K562 (cell line): Measurements from ENCODE around the gene MNDA. TPM values are rescaled to one million over a fixed set of nuclear protein-coding genes. Genes with fewer than 3 reads are reported as not detected.

Experiments used
- ATAC-seq: fragments of 200-7000 bp; cut with Tn5 transposase; 3 replicates; pipeline ENCODE4 v1.9.1; 2020; ENCODE audit warnings: moderate library complexity
- BruUV-seq: library from RNA; stranded (reverse); fragments of 400-500 nt; replicated peaks from 2 replicates; lab custom pipeline; 2021; lab: Mats Ljungman, UMichigan
- CTCF ChIA-PET: fragments of 300-600 bp; formaldehyde crosslinking; extraction: SDS; loops from one replicate; lab custom pipeline; 2021; ENCODE audit warnings: low intra/inter-chr PET ratio; lab: Yijun Ruan, JAX
- POLR2A ChIA-PET: fragments of 300-600, 350-650 bp; sonication (Branson Sonifier 250); formaldehyde crosslinking; extraction: SDS; loops from one replicate; lab custom pipeline; 2021; ENCODE audit warnings: antibody characterized with exemption, inconsistent platforms; lab: Yijun Ruan, JAX
- DNase-seq, 4 experiments: peaks; one replicate each; pipeline versions ENCODE4 v3.0.0 to v3.0.0-alpha.2; 2011 to 2018; ENCODE audit warnings: low spot score in 3 of 4, mixed read lengths in 3 of 4; ENCODE audit errors: extremely low read depth in 1 of 4
- FAIRE-seq: peaks from 2 replicates; lab custom pipeline; 2011; peaks lifted over from hg19 to GRCh38; lab: Jason Lieb, UNC
- H2AFZ ChIP-seq: 2 replicates; pipeline ENCODE4 v1.6.0; 2011; ENCODE audit warnings: low read depth, low read length, control low read depth, inconsistent platforms
- H3K27ac ChIP-seq: fragments of 200-600 bp; 3 replicates; pipeline ENCODE4 v1.8.0; 2011; ENCODE audit warnings: low read depth, mild to moderate bottlenecking, control low read depth, inconsistent platforms, low read length, moderate library complexity, mixed read lengths; ENCODE audit errors: extremely low read depth
- H3K27me3 ChIP-seq, 2 experiments: fragments of 300-600 bp in 1 of 2; 2 replicates in 1 of 2; 3 replicates in 1 of 2; pipeline versions ENCODE4 v1.6.0 to v1.8.0; 2011; ENCODE audit warnings: inconsistent platforms in 2 of 2, low read length in 2 of 2, mild to moderate bottlenecking in 1 of 2, mixed read lengths in 1 of 2, moderate library complexity in 1 of 2; ENCODE audit not compliant: control insufficient read depth in 2 of 2, insufficient read depth in 2 of 2
- H3K36me3 ChIP-seq: fragments of 300-600 bp; 3 replicates; pipeline ENCODE4 v1.8.0; 2011; ENCODE audit warnings: mild to moderate bottlenecking, low read length, inconsistent platforms; ENCODE audit not compliant: control insufficient read depth, insufficient read depth
- H3K4me1 ChIP-seq, 2 experiments: fragments of 200-600 bp in 1 of 2; replicated peaks in 1 of 2; 2 replicates in 1 of 2; 3 replicates in 1 of 2; pipeline versions ENCODE4 v1.5.1 to v1.8.0; 2011; ENCODE audit warnings: inconsistent platforms in 2 of 2, low read length in 2 of 2, mild to moderate bottlenecking in 1 of 2, mixed read lengths in 1 of 2, moderate library complexity in 1 of 2; ENCODE audit not compliant: control insufficient read depth in 2 of 2, insufficient read depth in 2 of 2
- H3K4me2 ChIP-seq: 2 replicates; pipeline ENCODE4 v1.6.1; 2011; ENCODE audit warnings: low read length, control low read depth, inconsistent platforms, mixed read lengths; ENCODE audit not compliant: insufficient read depth
- H3K4me3 ChIP-seq: fragments of 200-600 bp; sonication (generic), shearing (Covaris generic); 2 replicates; pipeline ENCODE4 v1.5.1; 2016; ENCODE audit warnings: control low read depth, inconsistent platforms
- H3K79me2 ChIP-seq: fragments of 200-600 bp; 3 replicates; pipeline ENCODE4 v1.8.0; 2011; ENCODE audit warnings: low read length, inconsistent platforms; ENCODE audit not compliant: control insufficient read depth, insufficient read depth
- H3K9ac ChIP-seq, 2 experiments: 2 replicates each; pipeline versions ENCODE4 v1.6.0 to v1.6.1; 2011; ENCODE audit warnings: low read depth in 2 of 2, low read length in 2 of 2, control low read depth in 1 of 2, inconsistent platforms in 1 of 2, mild to moderate bottlenecking in 1 of 2, mixed read lengths in 1 of 2; ENCODE audit not compliant: insufficient read depth in 1 of 2
- H3K9me1 ChIP-seq: one replicate; pipeline ENCODE4 v1.6.0; 2011; ENCODE audit warnings: inconsistent platforms, mild to moderate bottlenecking, low read length, moderate library complexity; ENCODE audit not compliant: control insufficient read depth, insufficient read depth
- H3K9me3 ChIP-seq: replicated peaks from 2 replicates; pipeline ENCODE4 v1.5.1; 2011; ENCODE audit warnings: low read depth, low read length, inconsistent platforms; ENCODE audit not compliant: control insufficient read depth, insufficient read depth
- H4K20me1 ChIP-seq: replicated peaks from 2 replicates; pipeline ENCODE4 v1.6.1; 2011; ENCODE audit warnings: low read length, inconsistent platforms, mixed read lengths; ENCODE audit not compliant: control insufficient read depth, insufficient read depth
- C11orf30 ChIP-seq: fragments of 450-650 bp; IDR thresholded peaks from 2 replicates; pipeline ENCODE4 v1.6.1; 2016; ENCODE audit warnings: low read depth, mild to moderate bottlenecking
- MAFF ChIP-seq: IDR thresholded peaks from 2 replicates; pipeline ENCODE4 v1.6.1; 2012; ENCODE audit warnings: low read length, improper control_type of control experiment
- MAFG ChIP-seq: fragments of 450-650 bp; conservative IDR thresholded peaks from 2 replicates; pipeline ENCODE4 v1.6.1; 2016; ENCODE audit warnings: missing genetic modification characterization, missing compliant biosample characterization
- MAFK ChIP-seq: IDR thresholded peaks from 2 replicates; pipeline ENCODE4 v1.6.1; 2011; ENCODE audit warnings: low read length, improper control_type of control experiment
- NFE2 ChIP-seq: IDR thresholded peaks from 2 replicates; pipeline ENCODE4 v1.6.1; 2014; ENCODE audit warnings: antibody characterized with exemption, low read depth
- NFE2L1 ChIP-seq: fragments of 450-650 bp; IDR thresholded peaks from 2 replicates; pipeline ENCODE4 v1.6.1; 2016; ENCODE audit warnings: missing genetic modification characterization, low read depth, mild to moderate bottlenecking, missing compliant biosample characterization, moderate library complexity, borderline replicate concordance
- RCOR1 ChIP-seq, 2 experiments: IDR thresholded peaks; 2 replicates each; pipeline ENCODE4 v1.6.1; 2012; ENCODE audit warnings: low read depth in 2 of 2, low read length in 2 of 2, borderline replicate concordance in 1 of 2, improper control_type of control experiment in 1 of 2
- ZNF316 ChIP-seq: fragments of 450-650 bp; IDR thresholded peaks from 2 replicates; pipeline ENCODE4 v1.6.1; 2016
- WGBS: fragments of 100-300 bp; shearing (Covaris generic); methylation state at CpG from one replicate; pipeline ENCODE4 v1.1.6; 2016; ENCODE audit warnings: low coverage, mixed read lengths; ENCODE audit not compliant: insufficient coverage; ENCODE audit errors: missing lambda C conversion rate; 5-methylcytosine and 5-hydroxymethylcytosine counted together
- in situ Hi-C: fragments of 300-500 bp; cut with MboI; formaldehyde crosslinking; loops from 4 replicates; pipeline ENCODE4 v1.15.0; 2018; ENCODE audit warnings: inconsistent platforms, mixed read lengths
- intact Hi-C: fragments of 100-400 bp; cut with micrococcal nuclease; formaldehyde crosslinking; loops from 2 replicates; pipeline ENCODE4 v1.14.2; 2022
- polyA plus RNA-seq, 8 experiments: library from polyadenylated mRNA; depleted of rRNA in 4 of 8; stranded (reverse) in 5 of 8; unstranded in 3 of 8; fragments of >200 nt; fragmentation: Nextera tagmentation in 2 of 8; fragmentation: Illumina TruSeq in 1 of 8; extraction: Ambion mirVana in 2 of 8; extraction: Trizol in 1 of 8; gene quantifications; 2 replicates each; pipeline versions ENCODE4 v1.2.1 to v1.2.3, GENCODE V29; 2011 to 2014; ENCODE audit warnings: inconsistent platforms in 1 of 8, missing spikeins in 1 of 8
- total RNA-seq, 7 experiments: library from RNA; depleted of rRNA in 6 of 7; stranded (reverse); fragments of >200 nt in 6 of 7; fragmentation: Illumina TruSeq in 2 of 7; extraction: Trizol in 2 of 7; gene quantifications; 2 replicates each; pipeline versions ENCODE4 v1.2.1 to v1.2.3, GENCODE V29; 2011 to 2021; ENCODE audit warnings: low replicate concordance in 1 of 7
- TF ChIP-seq, protein P1 (sequence below): fragments of 450-650 bp; IDR thresholded peaks from 2 replicates; pipeline ENCODE4 v1.6.1; 2016; ENCODE audit warnings: low read depth, mild to moderate bottlenecking, moderate library complexity

The MNDA gene
- total and polyA plus RNA-seq, 9 of the 15 experiments (the other 6 are each of a cell fraction or from before 2014, with no cell fraction given) = 0.08 to 0.14 (median 0.09) TPM; not detected in 6

DNA sequence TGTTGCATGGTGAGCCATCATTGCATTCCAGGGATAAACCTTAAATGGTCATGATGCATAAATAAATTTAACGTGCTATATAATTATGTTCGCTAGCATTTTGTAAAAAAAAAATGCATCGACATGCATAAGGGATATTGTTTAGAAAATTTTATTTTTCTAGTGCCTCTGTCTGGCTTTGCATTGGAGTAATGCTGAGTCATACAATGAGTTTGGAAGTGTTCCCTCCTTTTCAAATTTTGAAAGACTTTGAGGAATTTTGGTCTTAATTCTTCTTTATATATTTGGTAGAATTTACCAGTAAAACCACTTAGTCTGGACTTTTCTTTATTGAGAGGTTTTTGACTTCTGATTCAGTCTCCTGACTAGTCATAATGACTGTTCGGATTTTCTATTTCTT lies 4.9 kb downstream of the MNDA start:
- Histone ChIP-seq H3K27ac (no peak overlapping the region), H3K4me3 (no peak overlapping the region), H3K9me1 (no peaks in the 10 kb centered on the region), H3K9me3 (0 out of 2 replicates have a peak, but pooled peaks cover 3% of the 10 kb centered on the region), H3K79me2 (no peaks in the 10 kb centered on the region), H3K4me1 (no peaks in the 10 kb centered on the region), H3K9ac (no peak overlapping the region), H4K20me1 (no peaks in the 10 kb centered on the region), H2AFZ (no peak overlapping the region), H3K27me3 (no peaks in the 10 kb centered on the region), H3K36me3 (no peaks in the 10 kb centered on the region), H3K4me2 (no peak overlapping the region)
- intact Hi-C loops (no loop called here), in situ Hi-C loops (no loop called here)
- ChIA-PET POLR2A (no interaction called here), CTCF (no interaction called here)
- ATAC-seq (no peak), FAIRE-seq (no peak), DNase-seq (no peak)
- TF ChIP-seq MAFF (peak; percentile 60), MAFG (peak; percentile 74), ZNF316 (peak; percentile 79), RCOR1 (IDR thresholded peaks at IDR 0.05; ENCODE audit: borderline replicate concordance in 1 of 2, low read depth in 2 of 2, low read length in 2 of 2) (no peak), C11orf30 (peak; percentile 63), MAFK (peak; percentile 33; the same call in 1 of the 2 replicates), NFE2 (peak; percentile 57), NFE2L1 (tag) (peak; percentile 57; the same call in 1 of the 2 replicates)
- TF ChIP-seq, protein P1, sequence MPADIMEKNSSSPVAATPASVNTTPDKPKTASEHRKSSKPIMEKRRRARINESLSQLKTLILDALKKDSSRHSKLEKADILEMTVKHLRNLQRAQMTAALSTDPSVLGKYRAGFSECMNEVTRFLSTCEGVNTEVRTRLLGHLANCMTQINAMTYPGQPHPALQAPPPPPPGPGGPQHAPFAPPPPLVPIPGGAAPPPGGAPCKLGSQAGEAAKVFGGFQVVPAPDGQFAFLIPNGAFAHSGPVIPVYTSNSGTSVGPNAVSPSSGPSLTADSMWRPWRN = no peak
- BruUV-seq = no TSS peak
- WGBS = 27% methylated on average over 4 of the region's 4 CpGs
